GM12878 (cell line): ENCODE data around the gene PHF21B. TPM values are rescaled to one million over a fixed set of nuclear protein-coding genes. Genes with fewer than 3 reads are reported as not detected.

ENCODE experiments used
- ATAC-seq: fragments of 200-7000 bp; cut with Tn5 transposase; 3 replicates; pipeline ENCODE4 v1.9.1; 2020; ENCODE audit warnings: mild to moderate bottlenecking, moderate library complexity
- BruUV-seq: library from RNA; stranded (reverse); fragments of 400-500 nt; replicated peaks from 2 replicates; lab custom pipeline; 2021; lab: Mats Ljungman, UMichigan
- CTCF ChIA-PET: fragments of 300-600 bp; sonication (Branson Sonifier 250); formaldehyde crosslinking; extraction: SDS; loops from one replicate; lab custom pipeline; 2021; ENCODE audit warnings: inconsistent platforms; lab: Yijun Ruan, JAX
- POLR2A ChIA-PET: fragments of 350-600 bp; formaldehyde crosslinking; extraction: SDS; loops from one replicate; lab custom pipeline; 2021; ENCODE audit warnings: inconsistent platforms; lab: Charles Lee
- RAD21 ChIA-PET: fragments of 300-600 bp; sonication (Branson Sonifier 250); formaldehyde crosslinking; loops from one replicate; lab custom pipeline; 2023; ENCODE audit warnings: antibody characterized with exemption; ENCODE audit not compliant: unreplicated experiment; lab: Charles Lee
- SMC1A ChIA-PET: fragments of 300-600 bp; sonication (Branson Sonifier 250); formaldehyde crosslinking; loops from one replicate; lab custom pipeline; 2023; ENCODE audit not compliant: unreplicated experiment, uncharacterized antibody; lab: Charles Lee
- DNase-seq: peaks from one replicate; pipeline ENCODE4 v3.0.0-alpha.2; 2011; ENCODE audit warnings: low read depth, low spot score
- FAIRE-seq: peaks from 3 replicates; lab custom pipeline; 2011; peaks lifted over from hg19 to GRCh38; lab: Jason Lieb, UNC
- H2AFZ ChIP-seq: 2 replicates; pipeline ENCODE4 v1.6.0; 2011; ENCODE audit warnings: low read depth, low read length, control low read depth; ENCODE audit not compliant: control insufficient read depth
- H3K27ac ChIP-seq: 2 replicates; pipeline ENCODE4 v1.5.1; 2011; ENCODE audit warnings: control low read depth; ENCODE audit not compliant: control insufficient read depth, insufficient read depth
- H3K27me3 ChIP-seq, 2 experiments: replicated peaks in 1 of 2; 2 replicates each; pipeline versions ENCODE4 v1.6.0 to v1.6.1; 2011; ENCODE audit warnings: low read length in 1 of 2; ENCODE audit not compliant: control insufficient read depth in 2 of 2, insufficient read depth in 2 of 2
- H3K36me3 ChIP-seq, 2 experiments: 2 replicates each; pipeline ENCODE4 v1.5.1; 2011; ENCODE audit warnings: low read length in 1 of 2; ENCODE audit not compliant: control insufficient read depth in 2 of 2, insufficient read depth in 2 of 2
- H3K4me1 ChIP-seq: 2 replicates; pipeline ENCODE4 v1.6.1; 2011; ENCODE audit warnings: mild to moderate bottlenecking, low read length, moderate library complexity, mixed read lengths; ENCODE audit not compliant: control insufficient read depth, insufficient read depth
- H3K4me2 ChIP-seq: 2 replicates; pipeline ENCODE4 v1.6.0; 2011; ENCODE audit warnings: control low read depth; ENCODE audit not compliant: control insufficient read depth, insufficient read depth
- H3K4me3 ChIP-seq: fragments of 200-600 bp; sonication (generic); 2 replicates; pipeline ENCODE4 v1.5.1; 2016
- H3K79me2 ChIP-seq: 2 replicates; pipeline ENCODE4 v1.6.0; 2011; ENCODE audit warnings: low read length; ENCODE audit not compliant: control insufficient read depth, insufficient read depth
- H3K9ac ChIP-seq: 2 replicates; pipeline ENCODE4 v1.8.0; 2011; ENCODE audit warnings: low read length, control low read depth, mixed read lengths; ENCODE audit not compliant: control insufficient read depth, insufficient read depth
- H3K9me3 ChIP-seq: replicated peaks from 3 replicates; pipeline ENCODE4 v1.5.1; 2011; ENCODE audit warnings: mild to moderate bottlenecking, low read length; ENCODE audit not compliant: control insufficient read depth, insufficient read depth
- H4K20me1 ChIP-seq: 2 replicates; pipeline ENCODE4 v1.6.0; 2011; ENCODE audit not compliant: control insufficient read depth, insufficient read depth
- FOS ChIP-seq: IDR thresholded peaks from 3 replicates; pipeline ENCODE4 v1.6.1; 2011; ENCODE audit warnings: borderline replicate concordance; ENCODE audit not compliant: insufficient read length; ENCODE audit errors: extremely low read depth
- FOXK2 ChIP-seq: fragments of 450-650 bp; IDR thresholded peaks from 2 replicates; pipeline ENCODE4 v1.6.1; 2017; ENCODE audit warnings: mild to moderate bottlenecking, moderate library complexity
- MTA3 ChIP-seq: IDR thresholded peaks from 2 replicates; pipeline ENCODE4 v1.6.1; 2012; ENCODE audit warnings: low read length, inconsistent platforms, borderline replicate concordance
- MXI1 ChIP-seq: fragments of 150-350 bp; IDR thresholded peaks from 2 replicates; pipeline ENCODE4 v1.6.1; 2011; ENCODE audit warnings: low read depth, mild to moderate bottlenecking, inconsistent platforms, low read length, improper control_type of control experiment
- NRF1 ChIP-seq: conservative IDR thresholded peaks from 2 replicates; pipeline ENCODE4 v1.6.1; 2011; ENCODE audit warnings: mild to moderate bottlenecking, low read depth, low read length, improper control_type of control experiment
- PAX5 ChIP-seq: IDR thresholded peaks from 2 replicates; pipeline ENCODE4 v1.6.1; 2011; ENCODE audit warnings: low read depth, low read length, borderline replicate concordance
- PML ChIP-seq: IDR thresholded peaks from 2 replicates; pipeline ENCODE4 v1.6.1; 2012; ENCODE audit warnings: low read length, inconsistent platforms
- RELA ChIP-seq: fragments of 450-650 bp; IDR thresholded peaks from 2 replicates; pipeline ENCODE4 v1.8.0; 2014; ENCODE audit warnings: borderline replicate concordance; ENCODE audit not compliant: partially characterized antibody
- SREBF1 ChIP-seq: IDR thresholded peaks from 2 replicates; pipeline ENCODE4 v1.6.1; 2012; ENCODE audit warnings: mild to moderate bottlenecking, low read length
- STAT1 ChIP-seq: fragments of 450-650 bp; conservative IDR thresholded peaks from 2 replicates; pipeline ENCODE4 v1.6.1; 2014; ENCODE audit warnings: antibody characterized with exemption, mild to moderate bottlenecking
- WGBS: methylation state at CpG from one replicate; pipeline ENCODE4 v1.1.6; 2016; ENCODE audit warnings: low lambda C conversion rate; ENCODE audit not compliant: insufficient replicate concordance, insufficient coverage; ENCODE audit errors: missing lambda C conversion rate; 5-methylcytosine and 5-hydroxymethylcytosine counted together
- in situ Hi-C: fragments of 300-500 bp; cut with MboI; formaldehyde crosslinking; loops from 9 replicates; pipeline ENCODE4 v1.14.3; 2018; ENCODE audit warnings: mixed read lengths
- intact Hi-C: fragments of 100-400 bp; cut with micrococcal nuclease; formaldehyde crosslinking; loops from one replicate; pipeline ENCODE4 v1.14.2; 2022; ENCODE audit not compliant: unreplicated experiment
- polyA plus RNA-seq, 11 experiments: library from polyadenylated mRNA; depleted of rRNA in 4 of 11; unstranded in 6 of 11; stranded (reverse) in 5 of 11; fragments of >200 nt; fragmentation: Nextera tagmentation in 4 of 11; fragmentation: Illumina TruSeq in 1 of 11; extraction: Ambion mirVana in 4 of 11; extraction: Trizol in 1 of 11; gene quantifications; 1 replicate in 1 of 11; 2 replicates in 10 of 11; pipeline versions ENCODE4 v1.2.1 to v1.2.3, GENCODE V29; 2011 to 2016; ENCODE audit warnings: inconsistent platforms in 2 of 11, missing spikeins in 2 of 11, low read depth in 1 of 11
- total RNA-seq, 4 experiments: library from RNA; depleted of rRNA in 3 of 4; stranded (reverse); fragments of >200 nt in 3 of 4; fragmentation: Illumina TruSeq in 1 of 4; extraction: Trizol in 1 of 4; gene quantifications; 2 replicates each; pipeline versions ENCODE4 v1.2.1 to v1.2.3, GENCODE V29; 2013 to 2021
- TF ChIP-seq, protein P1 (sequence below): IDR thresholded peaks from 2 replicates; pipeline ENCODE4 v1.6.1; 2012; ENCODE audit warnings: low read depth, low read length, improper control_type of control experiment
- TF ChIP-seq, protein P2 (sequence below): fragments of 450-650 bp; formaldehyde crosslinking; IDR thresholded peaks from 2 replicates; pipeline ENCODE4 v1.4.0; 2022; ENCODE audit warnings: mild to moderate bottlenecking, moderate library complexity
- TF ChIP-seq, protein P3 (sequence below): fragments of 450-650 bp; IDR thresholded peaks from 2 replicates; pipeline ENCODE4 v1.6.1; 2017; ENCODE audit warnings: low read depth, mild to moderate bottlenecking, moderate library complexity

PHF21B gene
- total and polyA plus RNA-seq, 10 of the 15 experiments (the other 5 are each of a cell fraction or from before 2014, with no cell fraction given), result 0.03 to 0.35 TPM; not detected in 8

DNA sequence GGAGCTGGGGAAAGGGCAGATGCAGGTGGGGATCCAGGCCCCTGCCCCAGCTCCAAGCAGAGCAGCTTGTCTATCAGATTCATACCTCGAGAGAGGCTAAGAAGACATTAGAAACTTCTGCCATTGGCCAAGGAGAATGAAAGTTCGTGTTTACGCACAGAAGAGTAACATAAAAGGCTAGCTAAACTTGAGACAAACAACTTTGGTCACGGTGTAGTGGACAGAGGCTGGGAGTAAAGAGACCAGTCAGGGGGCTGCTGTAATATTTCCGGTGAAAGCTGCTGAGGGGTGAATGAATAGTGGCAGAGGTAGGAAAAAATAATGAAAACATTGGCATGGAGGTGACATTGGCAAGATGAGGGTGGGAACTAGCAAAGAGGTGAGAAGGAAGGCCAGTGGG lies 22.9 kb downstream of the PHF21B start:
- in situ Hi-C loops, result no loop called here
- TF ChIP-seq, protein P1, sequence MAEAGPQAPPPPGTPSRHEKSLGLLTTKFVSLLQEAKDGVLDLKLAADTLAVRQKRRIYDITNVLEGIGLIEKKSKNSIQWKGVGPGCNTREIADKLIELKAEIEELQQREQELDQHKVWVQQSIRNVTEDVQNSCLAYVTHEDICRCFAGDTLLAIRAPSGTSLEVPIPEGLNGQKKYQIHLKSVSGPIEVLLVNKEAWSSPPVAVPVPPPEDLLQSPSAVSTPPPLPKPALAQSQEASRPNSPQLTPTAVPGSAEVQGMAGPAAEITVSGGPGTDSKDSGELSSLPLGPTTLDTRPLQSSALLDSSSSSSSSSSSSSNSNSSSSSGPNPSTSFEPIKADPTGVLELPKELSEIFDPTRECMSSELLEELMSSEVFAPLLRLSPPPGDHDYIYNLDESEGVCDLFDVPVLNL, result no peak
- TF ChIP-seq FOS, result no peak
- TF ChIP-seq PML, result no peak
- no peak for TF ChIP-seq MXI1
- TF ChIP-seq FOXK2, result no peak
- TF ChIP-seq, protein P2, sequence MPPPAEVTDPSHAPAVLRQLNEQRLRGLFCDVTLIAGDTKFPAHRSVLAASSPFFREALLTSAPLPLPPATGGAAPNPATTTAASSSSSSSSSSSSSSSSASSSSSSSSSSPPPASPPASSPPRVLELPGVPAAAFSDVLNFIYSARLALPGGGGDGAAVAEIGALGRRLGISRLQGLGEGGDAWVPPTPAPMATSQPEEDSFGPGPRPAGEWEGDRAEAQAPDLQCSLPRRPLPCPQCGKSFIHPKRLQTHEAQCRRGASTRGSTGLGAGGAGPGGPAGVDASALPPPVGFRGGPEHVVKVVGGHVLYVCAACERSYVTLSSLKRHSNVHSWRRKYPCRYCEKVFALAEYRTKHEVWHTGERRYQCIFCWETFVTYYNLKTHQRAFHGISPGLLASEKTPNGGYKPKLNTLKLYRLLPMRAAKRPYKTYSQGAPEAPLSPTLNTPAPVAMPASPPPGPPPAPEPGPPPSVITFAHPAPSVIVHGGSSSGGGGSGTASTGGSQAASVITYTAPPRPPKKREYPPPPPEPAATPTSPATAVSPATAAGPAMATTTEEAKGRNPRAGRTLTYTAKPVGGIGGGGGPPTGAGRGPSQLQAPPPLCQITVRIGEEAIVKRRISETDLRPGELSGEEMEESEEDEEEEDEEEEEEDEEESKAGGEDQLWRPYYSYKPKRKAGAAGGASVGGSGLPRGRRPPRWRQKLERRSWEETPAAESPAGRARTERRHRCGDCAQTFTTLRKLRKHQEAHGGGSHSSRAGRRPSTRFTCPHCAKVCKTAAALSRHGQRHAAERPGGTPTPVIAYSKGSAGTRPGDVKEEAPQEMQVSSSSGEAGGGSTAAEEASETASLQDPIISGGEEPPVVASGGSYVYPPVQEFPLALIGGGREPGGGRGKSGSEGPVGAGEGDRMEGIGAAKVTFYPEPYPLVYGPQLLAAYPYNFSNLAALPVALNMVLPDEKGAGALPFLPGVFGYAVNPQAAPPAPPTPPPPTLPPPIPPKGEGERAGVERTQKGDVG (CRISPR knock-in tag), result no peak
- TF ChIP-seq NRF1, result no peak
- TF ChIP-seq, protein P3, sequence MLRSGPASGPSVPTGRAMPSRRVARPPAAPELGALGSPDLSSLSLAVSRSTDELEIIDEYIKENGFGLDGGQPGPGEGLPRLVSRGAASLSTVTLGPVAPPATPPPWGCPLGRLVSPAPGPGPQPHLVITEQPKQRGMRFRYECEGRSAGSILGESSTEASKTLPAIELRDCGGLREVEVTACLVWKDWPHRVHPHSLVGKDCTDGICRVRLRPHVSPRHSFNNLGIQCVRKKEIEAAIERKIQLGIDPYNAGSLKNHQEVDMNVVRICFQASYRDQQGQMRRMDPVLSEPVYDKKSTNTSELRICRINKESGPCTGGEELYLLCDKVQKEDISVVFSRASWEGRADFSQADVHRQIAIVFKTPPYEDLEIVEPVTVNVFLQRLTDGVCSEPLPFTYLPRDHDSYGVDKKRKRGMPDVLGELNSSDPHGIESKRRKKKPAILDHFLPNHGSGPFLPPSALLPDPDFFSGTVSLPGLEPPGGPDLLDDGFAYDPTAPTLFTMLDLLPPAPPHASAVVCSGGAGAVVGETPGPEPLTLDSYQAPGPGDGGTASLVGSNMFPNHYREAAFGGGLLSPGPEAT, result no peak
- no peak for TF ChIP-seq MTA3
- TF ChIP-seq PAX5, result no peak
- no peak for TF ChIP-seq STAT1
- no peak for TF ChIP-seq RELA
- no peak for TF ChIP-seq SREBF1
- TF ChIP-seq, all 136 proteins: peak for 0
- POLR2A ChIA-PET, result no interaction called here

More for the DNA sequence above, 22.9 kb downstream of the PHF21B start:
- RAD21 ChIA-PET, result no interaction called here
- no peak overlapping the region for H3K4me2 ChIP-seq
- H3K36me3 ChIP-seq, result no peaks in the 10 kb centered on the region
- H3K9me3 ChIP-seq, result no peaks in the 10 kb centered on the region; the same call in 2 of the 3 replicates
- no peak for DNase-seq
- FAIRE-seq, result no peak
- no TSS peak for BruUV-seq
- 18% methylated on average over 5 of the region's 5 CpGs for WGBS
- no peaks in the 10 kb centered on the region; a peak in 3 of 4 replicates for H3K27me3 ChIP-seq
- no peaks in the 10 kb centered on the region for H4K20me1 ChIP-seq
- CTCF ChIA-PET, result no interaction called here
- SMC1A ChIA-PET, result no interaction called here
- H3K9ac ChIP-seq, result no peak overlapping the region
- H3K79me2 ChIP-seq, result no peaks in the 10 kb centered on the region
- ATAC-seq, result no peak
- intact Hi-C loops, result no loop called here
- H3K4me3 ChIP-seq, result no peak overlapping the region
- no peaks in the 10 kb centered on the region for H3K4me1 ChIP-seq
- no peak overlapping the region for H3K27ac ChIP-seq
- no peak overlapping the region for H2AFZ ChIP-seq
